ENCODE measurements around the gene ANO8.
"Not testable (repeated sequence)": the region's sequence is repeated elsewhere in the genome, so short reads cannot be mapped to it uniquely, and the experiment has no call there.

Gene ANO8

GRCh38 chr19:17334414-17335409 lies at the start of gene ANO8:
ANO8 (minus strand) TSS chr19:17334855; CDS start chr19:17334670, 185 bp downstream.
- peak; percentile 97 for DNase-seq

- DNase-seq: no peak
Observed at GRCh38 chr19:17380426-17381138, 45.9 kb upstream of the ANO8 start.

- DNase-seq: peak; percentile 51
Observed at GRCh38 chr19:17379221-17379631, 44.6 kb upstream of the ANO8 start.

- no peak for DNase-seq
Observed at GRCh38 chr19:17378271-17378670, 43.6 kb upstream of the ANO8 start.

GRCh38 chr19:17376935-17377600 lies 42.4 kb upstream of the ANO8 start, which contains the start of gene PLVAP:
PLVAP (minus strand) TSS chr19:17377342; CDS start chr19:17377288, 54 bp downstream.
- DNase-seq: no peak

- no peak for DNase-seq
Observed at GRCh38 chr19:17370026-17370587, 35.5 kb upstream of the ANO8 start.

GRCh38 chr19:17365361-17365760 lies 30.7 kb upstream of the ANO8 start:
- no peak for DNase-seq

GRCh38 chr19:17363852-17364605 lies 29.4 kb upstream of the ANO8 start:
- not testable (repeated sequence) for DNase-seq

- DNase-seq: no peak
Observed at GRCh38 chr19:17359905-17360800, 25.5 kb upstream of the ANO8 start.

- DNase-seq: no peak
Observed at GRCh38 chr19:17358395-17358794, 23.7 kb upstream of the ANO8 start.

- no peak for DNase-seq
Observed at GRCh38 chr19:17357724-17358123, 23.1 kb upstream of the ANO8 start.

- DNase-seq: no peak
Observed at GRCh38 chr19:17357078-17357666, 22.5 kb upstream of the ANO8 start.

GRCh38 chr19:17353386-17353785 lies 18.7 kb upstream of the ANO8 start:
- no peak for DNase-seq

GRCh38 chr19:17352608-17353280 lies 18.1 kb upstream of the ANO8 start:
- DNase-seq: no peak

- no peak for DNase-seq
Observed at GRCh38 chr19:17351815-17352435, 17.3 kb upstream of the ANO8 start.

GRCh38 chr19:17348700-17349099 lies 14.0 kb upstream of the ANO8 start:
- peak; percentile 83 for DNase-seq

- DNase-seq: no peak
Observed at GRCh38 chr19:17347877-17348276, 13.2 kb upstream of the ANO8 start.

- peak; percentile 72 for DNase-seq
Observed at GRCh38 chr19:17347361-17347760, 12.7 kb upstream of the ANO8 start.

GRCh38 chr19:17346109-17346671 lies 11.5 kb upstream of the ANO8 start:
- DNase-seq: peak; percentile 79
